Measurements from ENCODE around the gene HTRA3.

Gene HTRA3

GRCh38 chr4:8353912-8354453 lies 84.4 kb downstream of the HTRA3 start:
- no peaks in the 10 kb centered on the region for H3K27me3 ChIP-seq (replicated peaks; ENCODE audit: control insufficient read depth, insufficient read depth, low read length)
- H3K36me3 ChIP-seq (ENCODE audit: control insufficient read depth, insufficient read depth, low read length), result no peaks in the 10 kb centered on the region
- DNase-seq (ENCODE audit: extremely low read depth, insufficient read length), result no peak
- TF ChIP-seq CTCF (IDR thresholded peaks at IDR 0.05; ENCODE audit: insufficient read depth, low read length, poor library complexity, severe bottlenecking), result no peak
- H3K4me3 ChIP-seq (replicated peaks; ENCODE audit: low read depth, low read length), result no peak overlapping the region

- Histone ChIP-seq H3K36me3 (ENCODE audit: control insufficient read depth, insufficient read depth, low read length) (no peaks in the 10 kb centered on the region), H3K27me3 (replicated peaks; ENCODE audit: control insufficient read depth, insufficient read depth, low read length) (no peaks in the 10 kb centered on the region), H3K4me3 (replicated peaks; ENCODE audit: low read depth, low read length) (no peak overlapping the region)
- DNase-seq (ENCODE audit: extremely low read depth, insufficient read length), result no peak
- no peak for TF ChIP-seq CTCF (IDR thresholded peaks at IDR 0.05; ENCODE audit: insufficient read depth, low read length, poor library complexity, severe bottlenecking)
Observed at GRCh38 chr4:8355306-8355705, 85.8 kb downstream of the HTRA3 start.

GRCh38 chr4:8355864-8356565 lies 86.5 kb downstream of the HTRA3 start:
- no peak for TF ChIP-seq CTCF (IDR thresholded peaks at IDR 0.05; ENCODE audit: insufficient read depth, low read length, poor library complexity, severe bottlenecking)
- DNase-seq (ENCODE audit: extremely low read depth, insufficient read length), result no peak
- H3K4me3 ChIP-seq (replicated peaks; ENCODE audit: low read depth, low read length), result no peak overlapping the region
- no peaks in the 10 kb centered on the region for H3K36me3 ChIP-seq (ENCODE audit: control insufficient read depth, insufficient read depth, low read length)
- H3K27me3 ChIP-seq (replicated peaks; ENCODE audit: control insufficient read depth, insufficient read depth, low read length), result no peaks in the 10 kb centered on the region
